ENCODE results near the gene MSH2. TPM values are rescaled to one million over a fixed set of nuclear protein-coding genes. Genes with fewer than 3 reads are reported as not detected.

The MSH2 gene
- total and polyA plus RNA-seq, 2 donors (not counting 3 experiments of a cell fraction or from before 2014, with no cell fraction given): 9.7 to 30.5 TPM

DNA sequence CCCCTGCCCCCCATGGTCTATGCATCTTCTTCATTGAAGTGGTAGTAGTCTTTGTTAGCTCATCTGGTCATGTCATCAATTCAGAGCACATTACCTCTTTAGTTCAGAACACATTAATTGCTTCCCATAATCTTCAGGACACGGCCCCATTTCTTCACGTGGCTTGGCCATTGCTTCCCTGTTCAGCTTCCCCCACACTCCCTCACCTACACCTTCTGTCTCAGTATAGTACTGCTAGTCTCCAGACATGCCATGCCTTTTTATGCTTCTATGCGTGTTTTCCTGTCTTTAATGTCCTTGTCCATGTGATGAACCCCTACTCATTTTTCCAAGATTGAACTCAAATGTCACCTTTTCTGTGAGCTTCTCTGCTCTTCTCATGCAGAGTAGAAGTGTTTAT, 35.1 kb downstream of the MSH2 start:
- intact Hi-C loops (cut with micrococcal nuclease): no loop called here
- Histone ChIP-seq H3K9ac (replicated peaks; ENCODE audit: extremely low read depth, insufficient read depth, low read length) (no peak overlapping the region), H3K4me3 (replicated peaks in 1 of 3; ENCODE audit: insufficient read depth in 1 of 3, low read depth in 1 of 3, low read length in 3 of 3) (no peak overlapping the region), H3K9me3 (replicated peaks; ENCODE audit: control insufficient read depth, insufficient read depth, low read length) (no peaks in the 10 kb centered on the region), H3K36me3 (ENCODE audit: control insufficient read depth in 2 of 2, extremely low read depth in 1 of 2, insufficient read depth in 2 of 2, low read length in 2 of 2) (no peaks in the 10 kb centered on the region), H3K9me1 (replicated peaks; ENCODE audit: control insufficient read depth, extremely low read depth, insufficient read depth, low read length) (no peaks in the 10 kb centered on the region), H3K4me2 (ENCODE audit: insufficient read depth, low read length) (no peak overlapping the region), H4K20me1 (replicated peaks; ENCODE audit: control insufficient read depth, extremely low read depth, insufficient read depth, low read length) (no peaks in the 10 kb centered on the region), H2AFZ (ENCODE audit: low read depth, low read length) (no peak overlapping the region), H3K27me3 (ENCODE audit: control insufficient read depth in 2 of 2, insufficient read depth in 2 of 2, low read length in 2 of 2) (no peaks in the 10 kb centered on the region), H3K27ac (ENCODE audit: insufficient read depth, low read depth, low read length) (no peak overlapping the region), H3K79me2 (ENCODE audit: control insufficient read depth, insufficient read depth, low read length) (no peaks in the 10 kb centered on the region), H3K4me1 (ENCODE audit: control insufficient read depth, extremely low read depth, insufficient read depth, low read length) (no peaks in the 10 kb centered on the region)
- POLR2A ChIA-PET: no interaction called here
- FAIRE-seq (no peak), DNase-seq (ENCODE audit: low read depth, low spot score) (no peak)
- CTCF ChIA-PET: interaction anchor here (1.0 to 7.4 kb wide), 16 partner anchors 10 to 329 kb away, joined by 3 to 331 read pairs (median 8); no protein-coding TSS in a partner anchor
- dilution Hi-C loops (cut with MboI; ENCODE audit: extremely low pct_ligation_motif_present, low sequenced_read_pairs): no loop called here
- TF ChIP-seq JUN (IDR thresholded peaks at IDR 0.05; ENCODE audit: borderline replicate concordance, insufficient read depth, insufficient read length, low read depth) (no peak), CTCF (IDR thresholded peaks at IDR 0.05; ENCODE audit: extremely low read depth in 1 of 2, insufficient read depth in 1 of 2, low read depth in 1 of 2, low read length in 2 of 2) (no peak), FOS (IDR thresholded peaks at IDR 0.05; ENCODE audit: borderline replicate concordance, insufficient read depth, low read length) (no peak), MYC (IDR thresholded peaks at IDR 0.05; ENCODE audit: low read depth, low read length) (no peak), POLR2AphosphoS5 (IDR thresholded peaks at IDR 0.05; ENCODE audit: insufficient read depth, low read depth, low read length) (no peak), GATA2 (IDR thresholded peaks at IDR 0.05; ENCODE audit: insufficient read depth, insufficient read length, low read depth, low read length) (no peak), EZH2 (IDR thresholded peaks at IDR 0.05; ENCODE audit: borderline replicate concordance, low read depth, low read length, severe bottlenecking) (no peak), POLR2A (IDR thresholded peaks at IDR 0.05; ENCODE audit: low read depth, low read length) (no peak), MAX (IDR thresholded peaks at IDR 0.05; ENCODE audit: insufficient read depth, insufficient read length) (no peak)
- no TSS peak for BruUV-seq (replicated peaks)
